HG02759 (cell line): ENCODE data around the gene LAMA2.

ENCODE experiments used
- ATAC-seq: cut with Tn5 transposase; IDR thresholded peaks from one replicate; pipeline ENCODE4 v1.9.1; 2021; ENCODE audit warnings: mild to moderate bottlenecking, moderate library complexity; ENCODE audit not compliant: unreplicated experiment

Gene LAMA2

DNA sequence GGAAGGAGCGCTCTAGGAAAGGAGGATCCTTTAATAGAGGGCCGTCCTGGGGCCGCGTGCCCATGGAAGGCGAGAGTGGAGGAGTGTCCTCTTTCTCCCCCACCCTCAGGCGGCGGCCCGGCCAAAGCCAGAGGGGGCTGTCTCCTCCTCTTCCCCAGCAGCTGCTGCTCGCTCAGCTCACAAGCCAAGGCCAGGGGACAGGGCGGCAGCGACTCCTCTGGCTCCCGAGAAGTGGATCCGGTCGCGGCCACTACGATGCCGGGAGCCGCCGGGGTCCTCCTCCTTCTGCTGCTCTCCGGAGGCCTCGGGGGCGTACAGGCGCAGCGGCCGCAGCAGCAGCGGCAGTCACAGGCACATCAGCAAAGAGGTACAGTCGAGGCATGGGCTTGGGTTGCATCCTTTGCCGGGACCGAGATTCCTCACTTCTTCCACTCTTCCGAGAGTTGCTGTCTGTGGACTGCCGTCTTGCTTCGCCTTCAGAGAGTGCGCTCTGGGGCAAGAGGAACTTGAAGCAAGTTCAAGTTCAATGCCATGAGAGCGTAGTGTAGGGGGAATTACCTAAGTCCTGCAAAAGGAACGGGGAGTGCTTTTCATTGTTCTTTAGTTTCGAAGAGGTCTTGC is at the start of gene LAMA2:
Gene LAMA2 (plus strand): TSS at position 148 of the 621 bp plus-strand sequence. CDS start 108 bp downstream, at position 256.
- no peak for ATAC-seq

GRCh38 chr6:128836761-128837160 is 46.2 kb upstream of the LAMA2 start:
- ATAC-seq = no peak

DNA sequence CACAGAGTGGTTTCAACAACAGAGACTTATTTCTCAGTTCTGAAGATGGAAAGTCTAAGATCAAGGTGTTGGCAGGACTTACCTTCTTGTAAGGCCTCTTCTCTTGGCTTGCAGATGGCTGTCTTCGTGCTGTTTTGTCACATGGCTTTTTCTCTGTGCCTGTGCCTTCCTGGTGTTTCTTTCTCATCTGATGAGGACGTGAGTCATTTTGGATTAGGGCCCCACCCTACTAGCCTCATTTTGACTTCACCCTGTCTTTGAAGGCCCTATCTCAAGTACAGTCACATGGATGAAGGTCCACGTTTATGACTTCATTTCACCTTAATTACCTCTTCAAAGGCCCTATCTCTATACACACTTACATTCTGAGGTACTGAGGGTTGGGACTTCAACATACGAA is 41.4 kb upstream of the LAMA2 start:
- ATAC-seq = no peak

GRCh38 chr6:128844598-128844997 is 38.3 kb upstream of the LAMA2 start:
- no peak for ATAC-seq

GRCh38 chr6:128847431-128848210 is 35.3 kb upstream of the LAMA2 start:
- ATAC-seq = no peak

DNA sequence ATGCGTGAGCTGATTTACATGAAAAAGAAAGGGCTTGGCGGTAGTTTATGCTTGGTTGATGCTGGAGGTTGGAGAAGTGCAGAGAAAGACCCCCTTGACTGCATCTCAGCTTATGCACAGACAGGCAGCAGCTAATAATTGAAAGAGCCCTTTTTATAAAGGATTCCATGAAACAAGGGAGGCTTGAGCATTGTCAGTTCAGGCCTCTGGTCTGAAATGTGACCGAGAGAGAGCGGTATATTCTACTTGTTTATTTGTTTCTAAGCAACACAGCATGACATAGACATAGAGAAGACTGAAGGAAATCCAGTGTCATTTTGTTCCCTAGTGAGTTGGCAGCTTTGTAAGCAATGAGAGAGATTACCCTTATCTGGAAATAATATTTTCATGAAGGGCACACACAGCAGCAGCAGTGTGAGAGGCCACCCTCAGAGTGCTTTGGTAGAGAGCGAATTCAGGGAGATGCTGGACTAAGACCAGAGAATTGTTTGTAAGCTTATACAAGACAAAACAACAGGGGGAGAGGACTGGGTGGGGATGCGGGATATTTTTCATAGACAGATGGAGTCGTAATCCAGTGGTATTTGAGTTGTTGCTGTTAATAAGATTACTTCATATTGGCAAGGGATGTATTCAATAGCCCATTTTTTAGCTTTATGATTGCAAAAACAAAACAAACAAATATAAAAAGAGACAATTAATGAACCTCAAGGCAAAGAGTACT is 34.6 kb upstream of the LAMA2 start:
- no peak for ATAC-seq

DNA sequence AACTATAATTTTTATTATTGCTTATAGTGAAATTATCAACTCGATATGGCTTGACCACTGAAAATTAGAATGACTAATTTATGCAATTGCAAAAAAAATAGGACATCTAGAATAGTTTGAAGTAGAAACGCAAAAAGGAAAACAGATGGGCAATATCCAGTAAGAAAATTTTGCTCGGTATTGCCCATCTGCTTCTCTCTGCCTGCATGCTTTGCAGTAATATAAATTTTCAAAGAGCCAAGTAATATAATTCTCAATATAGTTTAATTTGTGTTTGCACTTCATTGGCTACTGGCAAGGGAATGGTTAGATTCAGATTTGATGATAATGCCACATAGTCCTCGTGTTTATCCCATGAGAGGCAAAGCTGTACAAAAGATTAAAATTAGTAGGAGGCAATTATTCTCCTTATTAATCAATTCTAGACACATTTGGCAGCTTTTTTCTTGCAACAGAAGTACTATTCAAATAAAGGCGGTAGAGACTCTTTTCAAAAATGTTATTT is 27.3 kb upstream of the LAMA2 start:
- no peak for ATAC-seq

- no peak for ATAC-seq
Observed at GRCh38 chr6:128857806-128858205, 25.1 kb upstream of the LAMA2 start.

GRCh38 chr6:128860782-128861181 is 22.2 kb upstream of the LAMA2 start:
- ATAC-seq = no peak

DNA sequence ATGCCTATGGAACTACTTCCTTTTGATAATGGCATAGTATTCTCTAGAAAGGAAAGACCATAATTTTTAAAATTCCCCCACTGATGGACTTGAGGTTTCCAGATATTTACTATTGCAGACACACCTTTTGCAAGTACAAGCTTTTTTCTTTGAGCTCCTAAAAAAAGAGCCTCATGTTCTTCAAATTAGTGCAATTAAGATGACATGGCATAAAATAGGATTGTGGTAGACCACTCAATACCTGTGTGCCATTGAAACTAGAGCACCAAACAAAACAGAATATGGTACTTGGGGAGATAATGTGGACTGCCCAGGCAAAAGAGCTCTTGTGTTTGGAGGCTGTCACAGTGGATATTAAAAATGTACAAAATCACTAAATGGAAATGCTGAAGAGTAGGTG is 19.0 kb upstream of the LAMA2 start:
- no peak for ATAC-seq

- no peak for ATAC-seq
Observed at GRCh38 chr6:128870746-128871145, 12.2 kb upstream of the LAMA2 start.

- ATAC-seq = no peak
Observed at GRCh38 chr6:128874863-128875262, 8.1 kb upstream of the LAMA2 start.

DNA sequence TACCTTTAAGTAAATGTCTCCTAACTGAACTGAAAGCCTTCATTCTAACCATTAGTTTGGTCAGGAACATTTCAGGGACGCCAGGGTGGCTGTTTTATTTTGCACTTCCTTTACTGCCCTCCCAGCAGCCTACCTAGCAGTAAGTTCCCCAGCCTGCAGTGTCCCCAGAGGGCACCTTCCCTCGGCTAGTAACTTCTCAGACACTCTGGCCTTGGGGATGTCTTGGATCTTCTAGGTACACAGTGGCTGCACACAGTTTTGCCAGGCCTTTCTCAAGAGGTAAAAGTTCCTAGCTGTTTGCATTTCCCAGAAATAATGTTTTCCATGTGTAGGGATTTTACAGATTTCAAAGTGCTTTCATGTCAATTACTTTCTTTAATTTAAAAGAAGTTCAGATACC is 378 bp upstream of the LAMA2 start:
- no peak for ATAC-seq

DNA sequence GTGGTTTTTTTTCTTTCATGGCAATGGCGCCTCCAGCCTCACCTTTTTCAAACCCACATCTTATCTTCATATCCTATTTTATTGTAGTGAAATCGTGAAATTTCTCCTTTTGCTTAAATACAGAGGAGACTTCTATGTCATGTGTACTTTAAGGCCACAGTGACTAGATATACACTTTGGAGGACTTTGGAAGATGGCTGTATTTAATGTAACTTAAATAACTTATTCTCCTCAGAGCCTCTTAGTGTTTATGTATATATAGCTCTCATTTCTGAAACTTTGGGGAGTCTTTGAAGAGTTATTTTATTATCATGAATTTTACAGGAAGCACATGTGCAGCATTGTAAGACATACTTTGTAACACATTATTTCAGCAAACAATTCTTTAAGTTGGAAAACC is 968 bp downstream of the LAMA2 start:
- no peak for ATAC-seq

GRCh38 chr6:128885381-128885780 is 2.4 kb downstream of the LAMA2 start:
- ATAC-seq = no peak

GRCh38 chr6:128886706-128887105 is 3.8 kb downstream of the LAMA2 start:
- no peak for ATAC-seq

GRCh38 chr6:128888444-128889175 is 5.7 kb downstream of the LAMA2 start:
- no peak for ATAC-seq

DNA sequence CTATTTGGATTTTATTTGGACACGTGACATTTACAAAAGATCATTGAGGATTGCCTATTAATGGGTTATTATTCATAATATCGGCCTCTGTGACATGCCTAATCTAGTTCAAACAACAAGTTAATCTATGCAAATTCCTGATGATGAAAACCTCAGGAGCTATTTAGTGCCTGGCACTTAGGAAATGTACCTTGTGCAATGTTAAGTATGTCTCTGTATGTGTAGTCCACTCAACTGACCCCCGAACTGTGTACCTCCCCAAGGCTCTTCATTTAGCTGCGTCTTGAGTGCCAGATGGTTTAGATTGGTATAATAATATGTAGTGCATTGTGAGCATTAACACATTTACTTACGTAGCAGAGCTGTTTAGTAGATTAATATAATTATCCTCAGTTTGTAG is 6.9 kb downstream of the LAMA2 start:
- ATAC-seq = no peak

- ATAC-seq = no peak
Observed at GRCh38 chr6:128892079-128892478, 9.1 kb downstream of the LAMA2 start.

GRCh38 chr6:128899341-128900050 is 16.6 kb downstream of the LAMA2 start:
- ATAC-seq = no peak
